Colonic mucosa (tissue), 4 donors: Measurements from ENCODE around the gene BASP1. TPM values are rescaled to one million over a fixed set of nuclear protein-coding genes. Genes with fewer than 3 reads are reported as not detected.
A peak's percentile ranks its signal among the peaks of the same experiment; 100 is the strongest.
"Not testable (repeated sequence)": the region's sequence is repeated elsewhere in the genome, so short reads cannot be mapped to it uniquely, and the experiment has no call there.

Experiments used
- DNase-seq: peaks from one replicate; pipeline ENCODE4 v3.0.0-alpha.2; 2020
- H3K27ac ChIP-seq: fragments of 200-600 bp; one replicate; pipeline ENCODE4 v1.8.0; 2021
- H3K27me3 ChIP-seq: fragments of 200-600 bp; one replicate; pipeline ENCODE4 v1.8.0; 2021
- H3K36me3 ChIP-seq: fragments of 200-600 bp; one replicate; pipeline ENCODE4 v1.8.0; 2021
- H3K4me1 ChIP-seq: fragments of 200-600 bp; one replicate; pipeline ENCODE4 v1.8.0; 2021; ENCODE audit warnings: mild to moderate bottlenecking
- H3K4me3 ChIP-seq: fragments of 200-600 bp; one replicate; pipeline ENCODE4 v1.8.0; 2021
- H3K9ac ChIP-seq, 2 donors: one replicate each; pipeline ENCODE4 v1.7.0; 2013; ENCODE audit warnings: control low read depth in 2 of 2, low read depth in 2 of 2, low read length in 2 of 2
- H3K9me3 ChIP-seq: fragments of 200-600 bp; one replicate; pipeline ENCODE4 v1.8.0; 2021
- CTCF ChIP-seq: fragments of 200-600 bp; IDR thresholded peaks from one replicate; pipeline ENCODE4 v1.8.0; 2022; ENCODE audit warnings: antibody characterized with exemption, mild to moderate bottlenecking
- intact Hi-C: fragments of 100-400 bp; cut with DNase I; formaldehyde crosslinking; loops from one replicate; pipeline ENCODE4 v1.14.1; 2022
- total RNA-seq, 2 donors: library from RNA; stranded (reverse); fragmentation: NEBNext Ultra II Directional in 1 of 2; extraction: Animal tissue kit (Norgen Biotek cat#: 25700) in 1 of 2; gene quantifications; one replicate each; pipeline ENCODE4 v1.2.1, GENCODE V29; 2021
- donor health status: healthy.
- donor health status: DM: no; HTN: no; CAD: no.
- donor health status: DM: no; HTN: no; CAD: no.

BASP1 gene
- total RNA-seq, 2 donors from 2014 or later, result 4.2 to 5.5 TPM

- DNase-seq, result no peak
- Histone ChIP-seq H3K9ac (no peak overlapping the region), H3K9me3 (no peaks in the 10 kb centered on the region), H3K4me1 (no peaks in the 10 kb centered on the region), H3K4me3 (no peak overlapping the region), H3K36me3 (no peaks in the 10 kb centered on the region), H3K27me3 (no peaks in the 10 kb centered on the region), H3K27ac (no peak overlapping the region)
- intact Hi-C loops, result no loop called here
- no peak for TF ChIP-seq CTCF
These were observed 85.2 kb downstream of the BASP1 start for GRCh38 chr5:17302604-17303003.

GRCh38 chr5:17304282-17304681, 86.9 kb downstream of the BASP1 start:
- Histone ChIP-seq H3K4me1 (no peaks in the 10 kb centered on the region), H3K27me3 (no peaks in the 10 kb centered on the region), H3K4me3 (no peak overlapping the region), H3K9ac (no peak overlapping the region), H3K9me3 (no peaks in the 10 kb centered on the region), H3K27ac (no peak overlapping the region), H3K36me3 (no peaks in the 10 kb centered on the region)
- intact Hi-C loops, result no loop called here
- no peak for TF ChIP-seq CTCF
- DNase-seq, result no peak

- H3K9me3 ChIP-seq, result no peaks in the 10 kb centered on the region
- intact Hi-C loops, result no loop called here
- H3K27ac ChIP-seq, result no peak overlapping the region
- no peaks in the 10 kb centered on the region for H3K36me3 ChIP-seq
- H3K27me3 ChIP-seq, result no peaks in the 10 kb centered on the region
- no peak for TF ChIP-seq CTCF
- DNase-seq, result no peak
- no peak overlapping the region for H3K9ac ChIP-seq
- no peaks in the 10 kb centered on the region for H3K4me1 ChIP-seq
- no peak overlapping the region for H3K4me3 ChIP-seq
These were observed 87.6 kb downstream of the BASP1 start for GRCh38 chr5:17305017-17305416.

GRCh38 chr5:17305964-17306725, 88.7 kb downstream of the BASP1 start:
- peak; percentile 67 for DNase-seq
- Histone ChIP-seq H3K36me3 (no peaks in the 10 kb centered on the region), H3K9ac (no peak overlapping the region), H3K27me3 (no peaks in the 10 kb centered on the region), H3K4me3 (no peak overlapping the region), H3K9me3 (no peaks in the 10 kb centered on the region), H3K4me1 (no peaks in the 10 kb centered on the region), H3K27ac (no peak overlapping the region)
- intact Hi-C loops, result no loop called here
- no peak for TF ChIP-seq CTCF

GRCh38 chr5:17306726-17307091, 89.3 kb downstream of the BASP1 start:
- Histone ChIP-seq H3K9ac (no peak overlapping the region), H3K27ac (no peak overlapping the region), H3K4me1 (no peaks in the 10 kb centered on the region), H3K9me3 (no peaks in the 10 kb centered on the region), H3K27me3 (no peaks in the 10 kb centered on the region), H3K4me3 (no peak overlapping the region), H3K36me3 (no peaks in the 10 kb centered on the region)
- no peak for TF ChIP-seq CTCF
- DNase-seq, result no peak
- intact Hi-C loops, result no loop called here

- H3K4me3 ChIP-seq, H3K9me3 ChIP-seq, intact Hi-C loops: not testable (repeated sequence)
These were observed 90.0 kb downstream of the BASP1 start for GRCh38 chr5:17307440-17307839.

More at GRCh38 chr5:17307440-17307839, 90.0 kb downstream of the BASP1 start:
- not testable (repeated sequence) for H3K36me3 ChIP-seq, H3K4me1 ChIP-seq, DNase-seq, H3K27ac ChIP-seq, H3K27me3 ChIP-seq, H3K9ac ChIP-seq
